ENCODE measurements around the gene JUND. TPM values are rescaled to one million over a fixed set of nuclear protein-coding genes. Genes with fewer than 3 reads are reported as not detected.

Gene JUND
- total RNA-seq, 1 experiment from 2014 or later, result 103 TPM

DNA sequence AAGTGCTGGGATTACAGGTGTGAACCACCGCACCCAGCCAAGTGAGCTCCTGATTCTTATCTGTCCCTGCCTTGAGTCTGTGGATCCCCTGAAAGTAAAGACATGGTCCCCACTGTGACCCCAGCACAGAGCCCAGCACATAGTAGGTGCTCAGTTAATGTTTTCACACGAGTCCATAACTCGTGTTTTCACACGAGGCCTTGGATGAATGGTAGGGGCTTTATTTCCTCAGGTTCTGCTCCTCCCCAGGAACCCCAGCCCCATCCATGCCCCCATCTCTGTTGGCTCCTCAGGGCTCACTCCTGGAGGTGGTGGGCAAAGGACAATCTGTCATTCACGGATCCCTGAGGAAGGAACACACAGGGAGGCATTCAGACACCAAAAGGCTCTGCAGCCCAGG, 31.6 kb downstream of the JUND start:
- Histone ChIP-seq H3K23ac (ENCODE audit: insufficient read length, low read depth, low read length) (no peak overlapping the region), H3K27me3 (ENCODE audit: insufficient read depth, low read length) (no peaks in the 10 kb centered on the region), H2BK120ac (ENCODE audit: low read depth, low read length, poor library complexity, severe bottlenecking) (no peak overlapping the region), H3K79me2 (ENCODE audit: insufficient read depth, low read length) (no peaks in the 10 kb centered on the region), H4K5ac (ENCODE audit: insufficient read length, low read depth, low read length) (no peak overlapping the region), H4K91ac (ENCODE audit: insufficient read length, low read depth, low read length) (no peak overlapping the region), H3K9me3 (ENCODE audit: control insufficient read depth, low read depth, low read length) (no peaks in the 10 kb centered on the region), H3K79me1 (ENCODE audit: insufficient read depth, low read depth, low read length, poor library complexity, severe bottlenecking) (no peaks in the 10 kb centered on the region), H2BK20ac (ENCODE audit: low read depth, low read length, poor library complexity, severe bottlenecking) (no peak overlapping the region), H3K23me2 (ENCODE audit: insufficient read length, low read depth, low read length, poor library complexity, severe bottlenecking) (peaks cover 1% of the 10 kb centered on the region), H2BK12ac (ENCODE audit: insufficient read length, low read depth, low read length) (no peak overlapping the region), H2BK5ac (ENCODE audit: insufficient read length, low read length) (no peak overlapping the region), H3K4ac (ENCODE audit: low read depth, low read length) (no peak overlapping the region), H3K18ac (ENCODE audit: insufficient read length, low read depth, low read length) (no peak overlapping the region), H3K56ac (ENCODE audit: insufficient read length, low read depth, low read length) (no peak overlapping the region), H3K9ac (ENCODE audit: extremely low read depth, insufficient read length, low read length) (no peak overlapping the region), H4K20me1 (ENCODE audit: control insufficient read depth, insufficient read depth, insufficient read length) (peaks cover under 1% of the 10 kb centered on the region), H4K8ac (replicated peaks; ENCODE audit: insufficient read length, low read depth, low read length) (no peak overlapping the region), H2BK15ac (ENCODE audit: low read depth, low read length) (no peak overlapping the region), H3K4me2 (ENCODE audit: insufficient read depth, insufficient read length, low read length) (no peak overlapping the region), H2AFZ (ENCODE audit: low read length) (no peak overlapping the region), H3K27ac (ENCODE audit: insufficient read length, low read depth, low read length) (no peak overlapping the region), H3K14ac (ENCODE audit: insufficient read depth, low read length) (no peak overlapping the region), H2AK5ac (ENCODE audit: insufficient read length, low read length) (no peak overlapping the region), H3T11ph (ENCODE audit: low read length) (no peak overlapping the region), H3K4me1 (ENCODE audit: insufficient read depth, low read length) (no peaks in the 10 kb centered on the region)
- no peak for DNase-seq
- no peaks in the 10 kb centered on the region for H3K36me3 Mint-ChIP-seq (ENCODE audit: insufficient read depth in 1 of 3, low read depth in 3 of 3)
- no peak overlapping the region for H3K27ac Mint-ChIP-seq
- no peak overlapping the region for H3K4me3 Mint-ChIP-seq
- peaks cover 17% of the 10 kb centered on the region for H3K27me3 Mint-ChIP-seq (ENCODE audit: low read depth)
- H3K4me1 Mint-ChIP-seq, result peaks cover 14 to 25% of the 10 kb centered on the region in 2 experiments
- WGBS (ENCODE audit: extremely low coverage, insufficient read length, low lambda C conversion rate), result no CpG with 5 or more reads among the region's 5 CpGs
- TF ChIP-seq, protein P1, sequence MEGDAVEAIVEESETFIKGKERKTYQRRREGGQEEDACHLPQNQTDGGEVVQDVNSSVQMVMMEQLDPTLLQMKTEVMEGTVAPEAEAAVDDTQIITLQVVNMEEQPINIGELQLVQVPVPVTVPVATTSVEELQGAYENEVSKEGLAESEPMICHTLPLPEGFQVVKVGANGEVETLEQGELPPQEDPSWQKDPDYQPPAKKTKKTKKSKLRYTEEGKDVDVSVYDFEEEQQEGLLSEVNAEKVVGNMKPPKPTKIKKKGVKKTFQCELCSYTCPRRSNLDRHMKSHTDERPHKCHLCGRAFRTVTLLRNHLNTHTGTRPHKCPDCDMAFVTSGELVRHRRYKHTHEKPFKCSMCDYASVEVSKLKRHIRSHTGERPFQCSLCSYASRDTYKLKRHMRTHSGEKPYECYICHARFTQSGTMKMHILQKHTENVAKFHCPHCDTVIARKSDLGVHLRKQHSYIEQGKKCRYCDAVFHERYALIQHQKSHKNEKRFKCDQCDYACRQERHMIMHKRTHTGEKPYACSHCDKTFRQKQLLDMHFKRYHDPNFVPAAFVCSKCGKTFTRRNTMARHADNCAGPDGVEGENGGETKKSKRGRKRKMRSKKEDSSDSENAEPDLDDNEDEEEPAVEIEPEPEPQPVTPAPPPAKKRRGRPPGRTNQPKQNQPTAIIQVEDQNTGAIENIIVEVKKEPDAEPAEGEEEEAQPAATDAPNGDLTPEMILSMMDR (conservative IDR thresholded peaks at IDR 0.05), result no peak
- no peaks in the 10 kb centered on the region for H3K9me3 Mint-ChIP-seq

Measured in H9 (cell line).